IPS-20b (cell line): Measurements from ENCODE around the gene CCDC57.

Experiments
- H3K27ac ChIP-seq: one replicate; pipeline ENCODE4 v1.5.1; 2013; ENCODE audit warnings: low read length
- H3K27me3 ChIP-seq: 2 replicates; pipeline ENCODE4 v1.6.1; 2013; ENCODE audit warnings: mild to moderate bottlenecking, low read length, inconsistent platforms; ENCODE audit not compliant: insufficient read depth
- H3K36me3 ChIP-seq: 2 replicates; pipeline ENCODE4 v1.6.1; 2013; ENCODE audit warnings: low read depth, mild to moderate bottlenecking, inconsistent platforms, low read length, moderate library complexity; ENCODE audit not compliant: insufficient read depth
- H3K4me1 ChIP-seq: 2 replicates; pipeline ENCODE4 v1.6.1; 2013; ENCODE audit warnings: mild to moderate bottlenecking, control low read depth, inconsistent platforms, low read length, moderate library complexity; ENCODE audit not compliant: insufficient read depth
- H3K4me3 ChIP-seq: 2 replicates; pipeline ENCODE4 v1.5.1; 2013; ENCODE audit warnings: mild to moderate bottlenecking, low read length, inconsistent platforms
- H3K9ac ChIP-seq: 2 replicates; pipeline ENCODE4 v1.6.1; 2013; ENCODE audit warnings: low read depth, mild to moderate bottlenecking, inconsistent platforms, low read length, moderate library complexity
- H3K9me3 ChIP-seq: 2 replicates; pipeline ENCODE4 v1.6.1; 2013; ENCODE audit warnings: mild to moderate bottlenecking, low read depth, low read length, inconsistent platforms; ENCODE audit not compliant: insufficient read depth

Gene CCDC57

GRCh38 chr17:82090549-82091263 lies 121.9 kb downstream of the CCDC57 start:
- no peaks in the 10 kb centered on the region for H3K9me3 ChIP-seq
- H3K9ac ChIP-seq: no peak overlapping the region
- peaks cover 95% of the 10 kb centered on the region for H3K36me3 ChIP-seq
- no peak overlapping the region for H3K4me3 ChIP-seq
- no peaks in the 10 kb centered on the region for H3K27me3 ChIP-seq
- H3K4me1 ChIP-seq: no peaks in the 10 kb centered on the region
- no peak overlapping the region for H3K27ac ChIP-seq

- H3K4me3 ChIP-seq: no peak overlapping the region
- H3K9me3 ChIP-seq: no peaks in the 10 kb centered on the region
- no peaks in the 10 kb centered on the region for H3K4me1 ChIP-seq
- no peaks in the 10 kb centered on the region for H3K27me3 ChIP-seq
- H3K27ac ChIP-seq: no peak overlapping the region
- H3K9ac ChIP-seq: no peak overlapping the region
- peaks cover 94% of the 10 kb centered on the region for H3K36me3 ChIP-seq
Observed at GRCh38 chr17:82089723-82090548, 122.7 kb downstream of the CCDC57 start.

- Histone ChIP-seq H3K27ac (no peak overlapping the region), H3K27me3 (no peaks in the 10 kb centered on the region), H3K4me1 (no peaks in the 10 kb centered on the region), H3K36me3 (peaks cover 98% of the 10 kb centered on the region), H3K9ac (no peak overlapping the region), H3K4me3 (no peak overlapping the region), H3K9me3 (no peaks in the 10 kb centered on the region)
Observed at GRCh38 chr17:82088838-82089722, 123.6 kb downstream of the CCDC57 start.

GRCh38 chr17:82087961-82088837 lies 124.4 kb downstream of the CCDC57 start:
- no peak overlapping the region for H3K27ac ChIP-seq
- H3K9me3 ChIP-seq: no peaks in the 10 kb centered on the region

GRCh38 chr17:82086941-82087906 lies 125.4 kb downstream of the CCDC57 start:
- Histone ChIP-seq H3K4me3 (no peak overlapping the region), H3K36me3 (peaks cover 100% of the 10 kb centered on the region), H3K4me1 (no peaks in the 10 kb centered on the region), H3K9me3 (no peaks in the 10 kb centered on the region), H3K27ac (no peak overlapping the region), H3K9ac (no peak overlapping the region), H3K27me3 (no peaks in the 10 kb centered on the region)

More at GRCh38 chr17:82087961-82088837, 124.4 kb downstream of the CCDC57 start:
- no peak overlapping the region for H3K9ac ChIP-seq
- no peak overlapping the region for H3K4me3 ChIP-seq
- no peaks in the 10 kb centered on the region for H3K4me1 ChIP-seq
- peaks cover 100% of the 10 kb centered on the region for H3K36me3 ChIP-seq
- H3K27me3 ChIP-seq: no peaks in the 10 kb centered on the region

GRCh38 chr17:82085931-82086764 lies 126.5 kb downstream of the CCDC57 start:
- no peak overlapping the region for H3K27ac ChIP-seq
- no peaks in the 10 kb centered on the region for H3K4me1 ChIP-seq
- H3K9me3 ChIP-seq: no peaks in the 10 kb centered on the region
- no peaks in the 10 kb centered on the region for H3K27me3 ChIP-seq
- no peak overlapping the region for H3K4me3 ChIP-seq
- peaks cover 98% of the 10 kb centered on the region for H3K36me3 ChIP-seq
- H3K9ac ChIP-seq: no peak overlapping the region

GRCh38 chr17:82085031-82085861 lies 127.4 kb downstream of the CCDC57 start:
- Histone ChIP-seq H3K9ac (no peak overlapping the region), H3K36me3 (peaks cover 98% of the 10 kb centered on the region), H3K27ac (no peak overlapping the region)

GRCh38 chr17:82084373-82085030 lies 128.1 kb downstream of the CCDC57 start:
- no peak overlapping the region for H3K27ac ChIP-seq
- peaks cover 98% of the 10 kb centered on the region for H3K36me3 ChIP-seq
- H3K9ac ChIP-seq: no peak overlapping the region
- no peaks in the 10 kb centered on the region for H3K27me3 ChIP-seq
- H3K4me1 ChIP-seq: no peaks in the 10 kb centered on the region
- H3K4me3 ChIP-seq: no peak overlapping the region
- no peaks in the 10 kb centered on the region for H3K9me3 ChIP-seq

More at GRCh38 chr17:82085031-82085861, 127.4 kb downstream of the CCDC57 start:
- H3K9me3 ChIP-seq: no peaks in the 10 kb centered on the region
- no peaks in the 10 kb centered on the region for H3K4me1 ChIP-seq
- H3K4me3 ChIP-seq: no peak overlapping the region
- H3K27me3 ChIP-seq: no peaks in the 10 kb centered on the region
